ENCODE measurements around the gene MUC5B. TPM values are rescaled to one million over a fixed set of nuclear protein-coding genes. Genes with fewer than 3 reads are reported as not detected.
"Not testable (repeated sequence)": the region's sequence is repeated elsewhere in the genome, so short reads cannot be mapped to it uniquely, and the experiment has no call there.

The MUC5B gene
- total and polyA plus RNA-seq, 2 donors (not counting 3 experiments of a cell fraction or from before 2014, with no cell fraction given): not detected

- BruUV-seq (replicated peaks): no TSS peak
- no peaks in the 10 kb centered on the region for H3K4me1 ChIP-seq (ENCODE audit: control insufficient read depth, extremely low read depth, insufficient read depth, low read length)
- H3K4me2 ChIP-seq (ENCODE audit: insufficient read depth, low read length): no peak overlapping the region
- H3K9me1 ChIP-seq (replicated peaks; ENCODE audit: control insufficient read depth, extremely low read depth, insufficient read depth, low read length): no peaks in the 10 kb centered on the region
- CTCF ChIA-PET: no interaction called here
- TF ChIP-seq MAX (IDR thresholded peaks at IDR 0.05; ENCODE audit: insufficient read depth, insufficient read length) (no peak), CTCF (IDR thresholded peaks at IDR 0.05; ENCODE audit: extremely low read depth in 1 of 2, insufficient read depth in 1 of 2, low read depth in 1 of 2, low read length in 2 of 2) (no peak), POLR2AphosphoS5 (IDR thresholded peaks at IDR 0.05; ENCODE audit: insufficient read depth, low read depth, low read length) (no peak), EZH2 (IDR thresholded peaks at IDR 0.05; ENCODE audit: borderline replicate concordance, low read depth, low read length, severe bottlenecking) (no peak), FOS (IDR thresholded peaks at IDR 0.05; ENCODE audit: borderline replicate concordance, insufficient read depth, low read length) (no peak)
- no peaks in the 10 kb centered on the region for H3K27me3 ChIP-seq (ENCODE audit: control insufficient read depth in 2 of 2, insufficient read depth in 2 of 2, low read length in 2 of 2)
- H3K36me3 ChIP-seq (ENCODE audit: control insufficient read depth in 2 of 2, extremely low read depth in 1 of 2, insufficient read depth in 2 of 2, low read length in 2 of 2): no peaks in the 10 kb centered on the region
- H3K9me3 ChIP-seq (replicated peaks; ENCODE audit: control insufficient read depth, insufficient read depth, low read length): no peaks in the 10 kb centered on the region
- H4K20me1 ChIP-seq (replicated peaks; ENCODE audit: control insufficient read depth, extremely low read depth, insufficient read depth, low read length): no peaks in the 10 kb centered on the region
- POLR2A ChIA-PET: no interaction called here
- dilution Hi-C loops (cut with MboI; ENCODE audit: extremely low pct_ligation_motif_present, low sequenced_read_pairs): no loop called here
- DNase-seq (ENCODE audit: low read depth, low spot score) (no peak), FAIRE-seq (no peak)
- no peaks in the 10 kb centered on the region for H3K79me2 ChIP-seq (ENCODE audit: control insufficient read depth, insufficient read depth, low read length)
- H3K9ac ChIP-seq (replicated peaks; ENCODE audit: extremely low read depth, insufficient read depth, low read length): no peak overlapping the region
- no peak overlapping the region for H3K27ac ChIP-seq (ENCODE audit: insufficient read depth, low read depth, low read length)
- no peak overlapping the region for H2AFZ ChIP-seq (ENCODE audit: low read depth, low read length)
- intact Hi-C loops (cut with micrococcal nuclease): no loop called here
- H3K4me3 ChIP-seq (replicated peaks in 1 of 3; ENCODE audit: insufficient read depth in 1 of 3, low read depth in 1 of 3, low read length in 3 of 3): no peak overlapping the region
These were observed 19.4 kb downstream of the MUC5B start for GRCh38 chr11:1242289-1242688.

GRCh38 chr11:1242751-1243150 lies 19.9 kb downstream of the MUC5B start:
- H3K27me3 ChIP-seq (ENCODE audit: control insufficient read depth in 2 of 2, insufficient read depth in 2 of 2, low read length in 2 of 2); DNase-seq (ENCODE audit: low read depth, low spot score); POLR2A ChIA-PET; dilution Hi-C loops (cut with MboI; ENCODE audit: extremely low pct_ligation_motif_present, low sequenced_read_pairs); H3K9me3 ChIP-seq (replicated peaks; ENCODE audit: control insufficient read depth, insufficient read depth, low read length); H3K9ac ChIP-seq (replicated peaks; ENCODE audit: extremely low read depth, insufficient read depth, low read length); H3K4me1 ChIP-seq (ENCODE audit: control insufficient read depth, extremely low read depth, insufficient read depth, low read length); H3K27ac ChIP-seq (ENCODE audit: insufficient read depth, low read depth, low read length); intact Hi-C loops (cut with micrococcal nuclease); FAIRE-seq; H3K4me3 ChIP-seq (replicated peaks in 1 of 3; ENCODE audit: insufficient read depth in 1 of 3, low read depth in 1 of 3, low read length in 3 of 3); CTCF ChIA-PET; H3K36me3 ChIP-seq (ENCODE audit: control insufficient read depth in 2 of 2, extremely low read depth in 1 of 2, insufficient read depth in 2 of 2, low read length in 2 of 2); H3K79me2 ChIP-seq (ENCODE audit: control insufficient read depth, insufficient read depth, low read length); H3K4me2 ChIP-seq (ENCODE audit: insufficient read depth, low read length); H2AFZ ChIP-seq (ENCODE audit: low read depth, low read length); H3K9me1 ChIP-seq (replicated peaks; ENCODE audit: control insufficient read depth, extremely low read depth, insufficient read depth, low read length); H4K20me1 ChIP-seq (replicated peaks; ENCODE audit: control insufficient read depth, extremely low read depth, insufficient read depth, low read length); BruUV-seq (replicated peaks): not testable (repeated sequence)

GRCh38 chr11:1243521-1243920 lies 20.7 kb downstream of the MUC5B start:
- H3K9me3 ChIP-seq (replicated peaks; ENCODE audit: control insufficient read depth, insufficient read depth, low read length); dilution Hi-C loops (cut with MboI; ENCODE audit: extremely low pct_ligation_motif_present, low sequenced_read_pairs); H3K4me3 ChIP-seq (replicated peaks in 1 of 3; ENCODE audit: insufficient read depth in 1 of 3, low read depth in 1 of 3, low read length in 3 of 3); H3K27ac ChIP-seq (ENCODE audit: insufficient read depth, low read depth, low read length); FAIRE-seq; H4K20me1 ChIP-seq (replicated peaks; ENCODE audit: control insufficient read depth, extremely low read depth, insufficient read depth, low read length); BruUV-seq (replicated peaks); POLR2A ChIA-PET; H2AFZ ChIP-seq (ENCODE audit: low read depth, low read length); H3K79me2 ChIP-seq (ENCODE audit: control insufficient read depth, insufficient read depth, low read length); intact Hi-C loops (cut with micrococcal nuclease); H3K4me1 ChIP-seq (ENCODE audit: control insufficient read depth, extremely low read depth, insufficient read depth, low read length); H3K36me3 ChIP-seq (ENCODE audit: control insufficient read depth in 2 of 2, extremely low read depth in 1 of 2, insufficient read depth in 2 of 2, low read length in 2 of 2); H3K27me3 ChIP-seq (ENCODE audit: control insufficient read depth in 2 of 2, insufficient read depth in 2 of 2, low read length in 2 of 2); H3K4me2 ChIP-seq (ENCODE audit: insufficient read depth, low read length); CTCF ChIA-PET; H3K9ac ChIP-seq (replicated peaks; ENCODE audit: extremely low read depth, insufficient read depth, low read length); H3K9me1 ChIP-seq (replicated peaks; ENCODE audit: control insufficient read depth, extremely low read depth, insufficient read depth, low read length); DNase-seq (ENCODE audit: low read depth, low spot score): not testable (repeated sequence)

Data from endothelial cell of umbilical vein (primary cell).